H1 (cell line): ENCODE results near the gene PHF3.

ENCODE experiments used
- TAF1 ChIP-seq: IDR thresholded peaks from 2 replicates; pipeline ENCODE4 v1.6.1; 2011; ENCODE audit warnings: mild to moderate bottlenecking, low read depth, low read length
- TF ChIP-seq, protein P1 (sequence below): IDR thresholded peaks from 2 replicates; pipeline ENCODE4 v1.6.1; 2012; ENCODE audit warnings: inconsistent platforms

DNA sequence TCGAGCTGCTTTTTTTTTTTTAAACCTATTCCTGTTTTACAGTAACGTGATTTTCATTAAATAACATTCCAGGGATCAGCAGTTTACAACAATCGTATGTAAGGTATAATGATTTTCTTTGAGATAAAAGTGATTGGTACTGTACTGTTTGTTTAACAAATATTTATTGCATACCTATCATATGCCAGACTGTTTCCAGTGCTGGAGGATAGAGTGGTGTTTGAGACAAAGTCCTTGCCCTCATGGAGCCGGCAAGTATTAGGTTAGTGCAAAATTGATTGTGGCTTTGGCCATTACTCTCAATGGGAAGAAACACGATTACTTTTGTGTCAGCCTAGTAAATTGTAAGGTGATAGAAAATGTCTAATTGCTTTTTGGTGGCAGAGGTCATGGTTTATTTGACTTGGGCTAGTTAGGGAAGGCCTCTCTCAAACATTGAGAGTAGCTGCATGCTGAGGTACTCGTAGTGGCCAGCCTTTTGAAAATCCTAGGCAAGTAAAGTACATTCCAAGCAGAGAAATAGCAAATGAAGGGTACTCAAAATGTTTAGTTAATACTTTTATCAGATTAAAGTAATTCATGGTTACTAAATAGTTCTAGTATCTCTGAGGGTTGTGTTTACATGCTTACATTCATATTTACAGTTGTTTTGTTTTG, 35.6 kb downstream of the PHF3 start:
- TF ChIP-seq, protein P1, sequence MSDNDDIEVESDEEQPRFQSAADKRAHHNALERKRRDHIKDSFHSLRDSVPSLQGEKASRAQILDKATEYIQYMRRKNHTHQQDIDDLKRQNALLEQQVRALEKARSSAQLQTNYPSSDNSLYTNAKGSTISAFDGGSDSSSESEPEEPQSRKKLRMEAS, result no peak
- TF ChIP-seq TAF1, result no peak
